Activated gamma-delta T cell treated with Interleukin-2 at 50 U/mL for 16 hours (primary cell): ENCODE measurements around the gene OTUB2.

Experiments used
- DNase-seq: peaks from one replicate; pipeline ENCODE4 v3.0.0-alpha.2; 2020

Gene OTUB2

DNA sequence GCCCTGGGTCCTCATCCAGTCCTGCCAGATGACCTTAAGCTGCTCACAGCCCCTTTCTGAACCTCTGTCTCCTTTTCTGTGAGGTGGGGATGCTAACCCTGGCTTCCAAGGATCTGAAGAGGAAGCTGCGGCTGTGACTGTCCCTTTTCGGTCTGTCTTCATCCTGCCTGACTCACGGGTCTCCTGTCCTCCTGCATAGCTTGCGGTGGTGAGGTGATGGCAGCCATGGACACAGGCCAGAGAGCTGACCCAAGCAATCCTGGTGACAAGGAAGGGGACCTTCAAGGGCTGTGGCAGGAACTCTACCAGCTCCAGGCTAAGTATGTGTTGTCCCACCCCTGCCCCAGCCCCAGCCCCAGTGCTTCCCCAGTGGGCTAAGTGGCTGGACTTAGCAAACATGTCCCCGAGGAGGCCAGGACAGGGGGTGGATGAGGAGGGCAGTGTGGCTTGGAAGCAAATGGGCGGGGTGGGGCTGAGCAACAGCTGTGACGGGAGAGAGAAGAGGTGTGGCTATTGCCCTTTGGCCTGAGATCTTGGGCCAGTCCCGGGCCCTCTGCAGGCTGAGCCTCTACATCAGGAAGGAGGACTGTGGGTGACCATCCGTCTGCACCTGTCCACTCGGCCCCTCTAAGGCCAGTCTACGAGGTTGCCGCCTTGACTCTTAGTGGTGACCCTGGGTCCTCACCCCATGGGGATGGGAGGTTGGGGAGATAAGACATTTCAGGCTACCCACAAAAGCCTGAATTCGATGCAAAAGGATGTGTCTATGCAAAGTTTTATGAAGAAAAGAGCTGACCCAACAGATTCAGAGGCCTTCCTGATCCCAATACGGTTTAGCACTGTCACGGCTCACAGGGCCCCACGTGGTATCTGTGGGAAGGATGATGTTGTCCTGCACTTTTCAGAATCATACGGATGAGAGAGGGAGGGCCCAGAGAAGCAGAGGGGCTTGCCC is 27.9 kb upstream of the OTUB2 start:
- no peak for DNase-seq

DNA sequence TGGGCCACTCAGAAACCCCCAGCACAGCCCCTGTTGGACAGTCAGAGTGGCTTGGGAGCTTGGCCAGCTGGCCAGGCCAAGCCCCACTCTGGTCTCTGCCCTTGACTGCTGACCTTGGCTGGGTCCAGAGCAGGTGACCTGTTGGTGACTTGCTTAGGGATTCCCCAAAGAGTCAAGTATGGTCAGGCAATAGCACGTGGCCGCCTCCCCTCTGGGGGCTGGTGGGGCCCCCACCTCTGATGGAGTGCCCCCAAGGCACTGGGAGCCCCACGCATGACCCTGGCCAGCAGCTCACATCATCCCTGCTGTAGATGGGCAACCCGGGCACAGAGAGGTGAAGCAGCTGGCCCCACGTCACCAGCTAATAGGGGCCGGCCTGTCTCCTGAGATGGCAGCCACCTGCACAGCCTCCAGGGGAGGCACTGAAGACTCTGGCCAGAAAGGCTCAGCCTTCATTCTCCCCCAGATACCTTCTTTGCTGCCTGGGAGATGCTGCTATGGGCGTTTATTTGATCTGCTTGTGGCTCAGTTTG is 27.2 kb upstream of the OTUB2 start:
- no peak for DNase-seq

DNA sequence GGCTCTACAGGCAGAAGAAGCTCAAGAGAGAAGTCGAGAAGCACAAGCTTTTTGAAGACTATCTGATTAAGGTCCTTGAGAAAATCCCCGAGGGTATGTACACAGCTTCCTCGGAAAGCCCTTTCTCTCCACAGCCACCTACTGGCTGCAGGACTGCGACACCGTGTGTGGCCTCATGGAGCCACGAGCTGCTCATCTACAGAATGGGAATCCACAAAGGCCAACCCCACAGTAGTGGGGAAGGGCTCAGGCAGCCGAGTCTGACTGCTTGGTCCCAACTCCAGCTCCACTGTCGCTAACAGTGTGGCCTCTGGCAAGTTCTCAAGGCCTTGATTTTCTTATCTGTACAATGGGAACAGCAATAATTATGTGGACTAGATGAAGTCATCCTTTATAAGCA is 26.6 kb upstream of the OTUB2 start:
- no peak for DNase-seq

DNA sequence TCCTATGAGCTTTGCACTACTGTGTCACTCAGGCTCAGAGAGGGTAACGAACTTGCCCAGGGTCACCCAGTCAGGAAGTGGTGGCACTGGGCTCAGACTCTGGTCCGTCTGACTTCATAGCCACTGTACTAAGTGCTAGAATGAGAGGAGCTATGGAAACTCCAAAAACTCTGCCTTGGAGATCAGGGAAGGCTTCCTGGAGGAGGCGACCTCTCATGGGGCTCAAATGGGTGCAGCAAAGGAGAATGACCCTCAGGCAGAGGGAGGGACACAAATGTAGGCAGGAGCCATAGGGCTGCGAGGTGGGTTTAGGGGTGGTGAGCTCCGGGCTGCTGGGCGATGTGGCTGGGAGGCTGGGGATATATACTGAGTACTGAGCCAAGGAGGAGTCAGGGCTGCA is 25.9 kb upstream of the OTUB2 start:
- DNase-seq, result no peak

DNA sequence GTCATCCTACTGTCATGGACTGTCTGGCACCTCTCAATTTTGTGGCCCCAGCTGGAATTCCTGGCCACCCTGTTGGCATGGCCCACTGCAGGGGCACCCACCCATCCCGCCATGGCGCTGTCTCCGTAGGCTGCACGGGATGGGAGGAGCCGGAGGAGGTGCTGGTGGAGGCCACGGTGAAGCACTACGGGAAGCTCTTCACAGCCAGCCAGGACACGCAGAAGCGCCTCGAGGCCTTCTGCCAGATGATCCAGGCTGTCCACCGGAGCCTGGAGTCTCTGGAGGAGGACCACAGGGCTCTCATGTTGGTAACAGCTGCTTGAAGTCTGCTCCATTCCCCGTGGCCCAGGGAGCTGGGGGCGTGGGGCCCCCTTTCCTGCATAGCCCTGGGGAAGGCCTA is 25.1 kb upstream of the OTUB2 start:
- DNase-seq, result no peak

DNA sequence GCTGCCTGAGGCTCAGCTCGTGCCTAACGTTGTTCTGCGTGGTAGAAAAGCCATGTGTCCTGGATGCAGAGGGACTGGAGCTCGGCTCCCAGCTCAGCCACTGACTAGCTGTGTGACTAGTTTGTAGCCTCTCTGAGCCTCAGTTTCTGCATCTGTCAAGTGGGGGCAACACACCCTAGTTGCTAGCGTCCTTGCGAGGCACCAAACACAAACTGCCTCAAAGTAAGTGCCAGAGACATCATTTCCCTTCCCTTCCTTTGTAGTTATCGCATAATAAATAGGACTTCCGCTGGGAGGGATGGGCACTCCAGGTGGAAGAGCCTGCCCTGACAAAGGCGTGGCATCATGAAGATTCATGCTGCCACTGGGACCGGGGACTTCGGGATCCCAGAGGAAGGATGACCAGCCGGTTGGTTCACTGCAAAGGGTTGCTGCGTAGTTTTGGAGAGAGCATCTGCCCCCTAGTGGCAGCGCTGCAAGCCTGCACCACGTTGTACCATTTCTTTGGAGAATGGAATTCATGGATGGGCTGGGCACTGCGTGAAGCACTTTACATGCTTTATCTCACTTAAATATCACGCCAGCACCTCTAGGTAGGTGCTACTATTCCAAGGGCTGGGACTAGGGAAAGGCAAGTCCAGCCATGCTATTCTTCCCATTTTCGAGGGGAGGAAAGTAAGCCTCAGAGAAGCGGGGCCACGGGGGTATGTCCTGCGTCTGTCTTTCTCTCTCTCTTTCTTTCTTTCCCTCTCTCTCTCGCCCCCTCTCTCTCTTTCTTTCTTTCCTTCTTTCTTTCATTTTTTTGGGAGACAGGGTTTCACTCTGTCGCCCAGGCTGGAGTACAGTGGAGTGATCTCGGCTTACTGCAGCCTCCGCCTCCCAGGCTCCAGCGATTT is 24.4 kb upstream of the OTUB2 start:
- DNase-seq, result peak; percentile 60

DNA sequence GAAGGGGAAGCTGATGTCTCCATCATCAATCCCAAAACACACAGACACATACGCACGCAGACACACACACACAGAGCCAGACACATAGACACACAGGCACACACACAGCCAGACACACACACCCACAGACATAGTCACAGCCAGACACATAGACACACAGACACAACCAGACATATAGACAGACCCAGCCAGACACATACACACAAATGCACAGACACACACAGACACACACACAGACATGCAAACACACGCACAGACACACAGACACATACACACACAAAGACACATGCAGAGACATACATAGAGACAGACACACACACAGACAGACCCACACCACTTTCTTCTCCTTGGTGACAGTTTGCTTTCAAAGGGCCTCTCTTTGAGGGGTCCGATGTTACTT is 22.7 kb upstream of the OTUB2 start:
- DNase-seq, result no peak

DNA sequence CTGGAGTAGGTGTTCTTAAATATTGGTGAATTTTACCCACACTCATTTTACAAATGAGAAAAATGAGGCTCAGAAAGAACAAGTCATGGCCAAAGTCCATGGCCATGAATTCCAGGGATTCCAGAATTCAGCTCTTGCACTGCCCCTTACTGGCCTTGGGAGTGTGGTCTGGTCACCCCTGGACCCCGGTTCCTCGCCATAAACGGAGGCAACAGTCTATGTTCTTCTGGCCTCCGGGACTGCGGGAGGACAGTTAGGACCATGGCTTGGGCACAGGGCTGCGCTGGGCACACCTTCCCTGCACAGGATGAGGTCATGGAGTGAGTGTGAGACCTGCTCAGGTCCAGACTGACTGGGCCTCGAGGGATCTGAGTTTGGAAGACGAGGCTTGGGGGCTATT is 22.1 kb upstream of the OTUB2 start:
- DNase-seq, result no peak

DNA sequence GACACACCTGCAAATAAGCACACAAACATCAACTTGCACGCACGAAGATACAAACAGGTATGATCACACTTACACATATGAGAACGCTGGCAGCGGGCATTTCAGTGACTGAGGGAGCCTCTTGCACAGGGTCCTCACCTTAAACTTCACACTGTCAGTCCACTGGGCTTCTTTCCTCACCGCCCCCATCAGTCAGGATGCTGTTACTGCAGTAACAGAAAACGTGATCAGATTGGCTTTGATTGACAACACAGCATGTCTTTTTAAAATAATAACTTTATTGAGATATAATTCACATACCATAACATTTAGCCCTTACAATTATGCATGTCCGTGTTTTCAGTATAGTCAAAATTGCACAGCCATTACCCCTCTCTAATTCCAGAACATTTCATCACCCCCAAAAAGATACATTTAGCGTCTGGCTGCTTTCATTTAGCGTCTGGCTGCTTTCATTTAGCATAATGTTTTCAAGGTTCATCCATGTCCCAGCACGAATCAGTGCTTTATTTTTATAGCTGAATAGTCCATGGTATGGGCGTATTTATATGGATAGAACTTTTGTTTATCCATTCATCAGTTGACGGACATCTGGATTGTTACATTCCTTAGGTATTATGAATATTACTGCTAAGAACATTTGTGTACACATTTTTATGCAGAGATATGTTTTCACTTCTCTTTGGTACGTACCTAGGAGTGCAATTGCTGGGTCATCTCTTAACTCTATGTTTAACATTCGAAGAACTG is 20.6 kb upstream of the OTUB2 start:
- no peak for DNase-seq

DNA sequence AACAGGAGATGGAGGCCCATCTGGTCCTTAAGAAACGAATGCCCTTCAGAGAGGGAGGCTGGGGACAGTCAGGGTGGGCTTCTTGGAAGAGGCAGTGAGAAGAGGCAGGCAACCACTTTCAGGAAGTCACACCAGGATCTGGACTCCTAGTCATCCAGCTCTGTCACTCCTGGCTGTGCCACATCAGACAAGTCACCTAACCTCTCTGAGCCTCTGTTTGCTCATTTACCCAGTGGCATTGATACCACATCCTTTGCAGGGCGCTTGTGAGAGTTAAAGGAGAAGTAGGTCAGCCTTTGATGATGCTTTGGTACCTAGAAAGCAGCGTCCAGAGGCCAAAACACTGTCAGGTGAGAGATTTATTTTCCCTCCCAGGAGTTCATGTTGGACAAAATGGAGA is 17.9 kb upstream of the OTUB2 start:
- no peak for DNase-seq

DNA sequence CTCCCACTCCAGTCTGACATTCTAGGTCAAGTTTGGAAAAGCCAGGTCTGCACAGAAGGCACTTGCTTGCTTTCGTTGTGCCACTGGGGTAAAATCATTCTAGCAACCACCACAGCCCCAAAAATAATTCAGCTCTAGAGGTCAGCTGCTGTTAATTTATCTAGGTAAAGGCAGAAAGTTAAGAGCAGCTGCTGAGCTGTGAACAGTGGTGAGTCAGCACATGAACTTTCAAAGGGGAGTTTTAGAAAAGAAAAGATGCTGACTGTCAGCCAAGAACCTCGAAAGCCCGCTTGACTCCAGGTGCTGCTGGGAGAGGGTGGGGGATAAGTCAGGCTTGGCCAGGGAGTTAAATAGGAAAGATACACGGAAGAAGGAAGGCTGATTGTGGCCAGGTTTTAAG is 16.4 kb upstream of the OTUB2 start:
- no peak for DNase-seq

DNA sequence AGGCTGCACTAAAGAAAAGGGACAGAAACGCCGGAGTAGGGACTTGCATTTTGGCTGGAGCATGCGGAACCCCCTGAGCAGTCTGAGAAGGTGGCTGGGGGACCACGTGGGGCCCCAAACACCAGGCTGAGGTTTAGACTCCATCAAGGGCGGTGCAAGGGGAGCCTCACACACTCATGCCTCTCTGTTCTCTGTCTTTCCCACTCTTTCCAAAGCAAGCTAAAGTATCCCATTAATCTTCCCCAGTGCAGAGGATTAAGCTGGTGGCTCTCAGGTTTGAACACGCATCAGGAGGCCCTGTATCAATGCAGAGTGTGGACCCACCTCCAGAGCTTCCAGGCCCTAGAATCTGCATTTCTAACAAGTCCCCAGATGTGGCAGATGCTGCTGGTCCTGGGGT is 15.5 kb upstream of the OTUB2 start:
- DNase-seq, result no peak

DNA sequence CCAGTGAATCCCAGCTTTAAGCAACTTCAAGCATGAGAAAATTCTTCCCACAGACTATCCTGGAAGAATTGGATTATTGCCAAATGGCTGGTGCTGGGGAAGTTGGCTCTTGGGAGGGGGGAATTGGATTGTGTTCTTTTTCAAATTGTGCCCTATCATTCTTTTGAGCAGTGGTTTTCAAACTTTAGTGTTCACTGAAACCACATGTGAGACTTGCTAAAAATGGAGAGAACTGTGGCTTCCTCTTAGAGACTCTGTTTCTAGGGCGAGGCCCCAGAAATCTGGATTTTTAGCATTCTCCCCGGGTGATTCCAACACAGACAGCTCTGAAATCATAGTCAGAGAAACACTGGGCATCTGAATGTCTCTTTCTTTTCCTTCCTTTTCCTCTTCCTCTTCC is 14.3 kb upstream of the OTUB2 start:
- DNase-seq, result no peak

DNA sequence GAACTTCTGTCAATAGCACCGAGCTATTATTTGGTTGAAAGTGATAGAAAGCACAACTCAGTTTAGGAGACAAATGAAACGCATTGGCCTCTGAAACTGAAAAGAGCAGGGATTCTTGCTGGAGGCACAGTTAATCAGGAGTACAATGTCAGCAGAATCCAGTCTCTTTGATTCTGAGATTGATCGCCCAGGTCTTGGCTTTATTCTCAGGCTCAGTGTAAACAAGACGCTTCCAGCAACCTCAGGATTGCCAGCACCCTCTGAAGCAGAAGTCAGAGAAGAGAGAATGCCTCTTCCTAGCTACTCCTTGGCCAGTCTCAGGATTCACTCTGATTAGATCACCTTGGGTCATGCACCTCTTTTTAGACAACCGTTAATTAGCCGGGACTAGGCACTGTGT is 11.8 kb upstream of the OTUB2 start:
- DNase-seq, result no peak

DNA sequence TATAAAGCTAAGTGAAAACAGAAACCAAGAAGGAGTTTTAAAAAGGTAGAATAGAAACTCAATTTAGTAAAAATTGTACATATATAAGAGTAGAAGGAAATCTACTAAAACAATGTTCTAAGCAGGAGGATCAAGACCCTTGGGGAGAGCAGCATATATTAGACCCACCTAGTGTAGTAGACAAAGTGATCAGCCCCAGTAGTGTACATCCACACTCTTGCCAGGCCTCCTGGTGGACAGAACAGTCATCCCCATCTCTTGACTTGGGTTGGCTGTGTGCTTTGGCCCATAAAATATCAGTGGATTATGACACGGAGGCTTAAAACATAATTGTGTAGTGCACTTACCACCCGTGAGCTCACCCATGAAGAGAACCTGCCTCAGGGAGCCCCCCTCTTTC is 10.9 kb upstream of the OTUB2 start:
- no peak for DNase-seq

DNA sequence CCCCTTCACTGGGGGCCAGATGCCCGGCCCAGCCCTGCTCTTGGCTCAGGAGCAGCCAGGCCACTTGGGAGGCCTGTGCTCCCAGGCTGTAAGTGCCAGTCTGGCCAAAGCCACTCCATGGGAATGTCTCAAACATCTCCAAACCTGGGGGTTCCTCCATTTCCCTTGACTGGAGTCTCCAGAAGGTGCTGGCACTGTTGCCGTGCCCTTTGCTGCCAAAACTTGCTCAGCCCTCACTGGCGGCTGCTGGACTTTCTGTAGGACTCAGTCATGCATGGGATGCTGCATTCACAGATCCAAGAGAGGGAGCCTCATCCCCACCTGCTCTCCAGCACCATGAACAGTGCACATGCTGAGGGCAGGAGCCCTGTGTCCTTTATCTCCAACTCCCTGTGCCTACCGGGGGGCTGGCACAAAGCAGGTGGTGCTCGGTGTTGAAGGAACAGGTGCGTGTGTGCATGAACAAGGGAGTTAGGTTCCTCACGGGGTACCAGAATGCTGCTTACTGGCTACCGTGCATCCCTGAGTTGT is 9.6 kb upstream of the OTUB2 start:
- DNase-seq, result no peak

DNA sequence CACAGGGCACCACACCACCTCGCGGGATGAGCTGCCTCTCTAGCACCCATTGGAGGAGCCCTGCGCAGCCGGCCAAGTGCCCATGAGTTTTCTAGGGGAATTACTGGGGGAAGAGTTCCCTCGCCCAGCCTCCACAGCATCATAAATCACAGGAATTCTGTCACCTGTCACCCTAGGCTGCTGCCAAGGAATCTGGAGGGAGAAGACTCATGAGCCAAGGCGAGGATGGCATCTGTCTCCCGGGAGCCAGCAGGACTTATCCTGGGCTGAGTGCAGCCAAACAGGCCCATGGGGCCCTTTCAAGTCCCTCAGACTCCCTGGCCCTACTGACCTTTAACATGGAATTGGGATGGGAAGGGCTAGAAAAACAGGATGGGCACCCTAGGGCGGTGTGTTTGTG is 7.8 kb upstream of the OTUB2 start:
- no peak for DNase-seq

DNA sequence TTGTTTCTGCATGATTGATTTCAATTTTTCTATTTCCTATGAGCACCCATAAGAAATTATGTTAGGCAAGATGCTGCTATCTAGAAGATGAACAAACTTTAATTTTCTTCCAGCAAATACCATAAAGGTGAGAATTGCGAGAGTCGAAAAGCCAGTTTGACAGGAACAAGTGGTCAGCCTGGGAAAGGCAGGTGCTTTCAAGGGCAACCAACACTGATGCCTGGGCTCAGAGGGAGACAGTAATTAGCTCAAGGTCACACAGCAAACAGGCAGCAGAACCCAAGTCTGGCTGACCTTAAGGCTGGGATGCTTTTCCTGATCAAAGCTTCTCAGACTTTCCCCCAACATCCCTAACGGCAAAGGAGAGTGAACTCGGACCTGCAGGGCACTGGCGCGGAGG is 6.8 kb upstream of the OTUB2 start:
- no peak for DNase-seq

DNA sequence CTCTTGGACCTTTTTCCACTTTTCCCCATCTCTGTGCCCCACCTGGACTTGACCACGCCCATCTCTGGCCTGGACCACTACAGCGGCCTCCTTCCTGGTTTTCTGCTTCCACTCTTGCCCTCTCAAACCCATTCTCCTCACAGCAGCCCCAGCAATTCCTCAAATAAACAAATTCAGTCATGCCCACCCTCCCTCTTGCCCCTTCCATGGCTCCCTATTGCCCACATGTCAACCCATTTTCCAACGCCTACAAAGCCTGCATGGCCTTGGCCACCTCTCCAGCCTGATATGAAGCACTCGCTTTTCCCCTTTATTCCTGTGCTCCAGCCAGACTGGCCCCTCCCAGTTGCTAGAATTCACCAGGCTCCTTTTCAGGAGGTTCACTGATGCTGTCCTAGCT is 5.9 kb upstream of the OTUB2 start:
- no peak for DNase-seq

DNA sequence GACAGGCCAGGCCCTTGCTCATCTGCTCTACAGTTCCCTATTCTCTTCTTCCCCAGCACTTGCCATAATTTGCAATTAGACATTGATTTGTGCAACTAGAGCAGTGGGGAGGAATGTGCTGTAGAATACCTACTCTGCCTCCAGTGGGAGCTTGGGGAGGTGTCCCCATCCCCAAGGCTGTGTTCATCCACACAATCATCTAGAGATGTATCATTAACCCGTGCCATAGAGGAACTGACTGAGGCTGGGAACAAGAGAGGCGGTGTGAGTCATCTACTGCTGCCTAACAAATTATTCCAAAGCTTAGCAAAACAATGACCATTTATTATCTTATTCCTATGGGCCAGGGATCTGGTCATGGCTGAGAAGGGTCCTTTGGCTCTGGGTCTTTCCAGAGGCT is 5.1 kb upstream of the OTUB2 start:
- DNase-seq, result no peak

DNA sequence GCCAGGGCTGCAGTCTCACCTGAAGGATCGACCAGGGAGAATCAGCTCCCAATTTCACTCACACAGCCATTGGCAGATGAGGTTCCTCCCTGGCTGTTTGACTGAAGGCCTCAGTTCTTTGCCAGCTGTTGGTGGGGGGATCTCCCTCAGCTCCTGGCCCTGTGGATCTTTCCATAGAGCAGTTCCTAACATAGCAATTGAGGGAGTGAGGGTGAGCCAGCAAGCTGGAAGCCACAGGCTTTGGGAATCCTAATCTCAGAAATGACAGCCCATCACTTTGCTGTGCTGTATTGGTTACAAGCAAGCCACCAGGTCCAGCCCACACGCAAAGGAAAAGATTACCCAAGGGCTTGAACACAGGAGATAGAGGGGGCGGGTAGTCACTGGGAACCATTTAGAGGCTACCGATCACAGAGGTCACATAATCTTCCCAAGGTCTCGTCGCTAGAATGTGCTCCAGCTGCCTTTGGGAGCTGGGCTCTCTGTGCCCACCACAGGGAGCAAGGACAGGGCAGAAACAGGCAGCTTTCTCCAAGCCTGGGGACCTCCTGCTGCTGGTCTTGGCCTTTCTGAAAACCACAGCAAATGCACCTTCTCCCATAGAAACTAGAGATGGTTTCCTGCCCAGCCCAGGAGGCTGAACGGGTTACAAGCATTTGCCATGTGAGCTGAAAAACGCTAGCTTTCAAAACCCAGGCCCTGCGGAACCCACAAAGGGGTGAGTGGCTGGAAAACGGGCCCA is 4.6 kb upstream of the OTUB2 start:
- DNase-seq, result no peak
